ENCODE results near the gene EGR2. TPM values are rescaled to one million over a fixed set of nuclear protein-coding genes. Genes with fewer than 3 reads are reported as not detected.

The EGR2 gene
- total and polyA plus RNA-seq, 2 donors (not counting 3 experiments of a cell fraction or from before 2014, with no cell fraction given) = 0.46 to 0.47 TPM

- H3K4me1 ChIP-seq (ENCODE audit: control insufficient read depth, extremely low read depth, insufficient read depth, low read length) = no peaks in the 10 kb centered on the region
- FAIRE-seq = no peak
- no peak overlapping the region for H3K27ac ChIP-seq (ENCODE audit: insufficient read depth, low read depth, low read length)
- no peak overlapping the region for H3K4me3 ChIP-seq (replicated peaks in 1 of 3; ENCODE audit: insufficient read depth in 1 of 3, low read depth in 1 of 3, low read length in 3 of 3)
- POLR2A ChIA-PET = no interaction called here
- H3K9me3 ChIP-seq (replicated peaks; ENCODE audit: control insufficient read depth, insufficient read depth, low read length) = no peaks in the 10 kb centered on the region
- no peaks in the 10 kb centered on the region for H3K9me1 ChIP-seq (replicated peaks; ENCODE audit: control insufficient read depth, extremely low read depth, insufficient read depth, low read length)
- no peaks in the 10 kb centered on the region for H4K20me1 ChIP-seq (replicated peaks; ENCODE audit: control insufficient read depth, extremely low read depth, insufficient read depth, low read length)
- CTCF ChIA-PET = interaction anchor here (1.4 kb wide), 1 partner anchor 22 kb away, joined by 3 read pairs; no protein-coding TSS in a partner anchor
- H3K9ac ChIP-seq (replicated peaks; ENCODE audit: extremely low read depth, insufficient read depth, low read length) = no peak overlapping the region
- H2AFZ ChIP-seq (ENCODE audit: low read depth, low read length) = no peak overlapping the region
- peaks cover 36 to 47% of the 10 kb centered on the region in 2 experiments for H3K27me3 ChIP-seq (ENCODE audit: control insufficient read depth in 2 of 2, insufficient read depth in 2 of 2, low read length in 2 of 2)
- no peaks in the 10 kb centered on the region for H3K79me2 ChIP-seq (ENCODE audit: control insufficient read depth, insufficient read depth, low read length)
- TF ChIP-seq MYC (IDR thresholded peaks at IDR 0.05; ENCODE audit: low read depth, low read length) (no peak), POLR2A (IDR thresholded peaks at IDR 0.05; ENCODE audit: low read depth, low read length) (no peak)
- DNase-seq (ENCODE audit: low read depth, low spot score) = no peak
- intact Hi-C loops (cut with micrococcal nuclease) (no loop called here), dilution Hi-C loops (cut with MboI; ENCODE audit: extremely low pct_ligation_motif_present, low sequenced_read_pairs) (no loop called here)
- H3K4me2 ChIP-seq (ENCODE audit: insufficient read depth, low read length) = no peak overlapping the region
- H3K36me3 ChIP-seq (ENCODE audit: control insufficient read depth in 2 of 2, extremely low read depth in 1 of 2, insufficient read depth in 2 of 2, low read length in 2 of 2) = no peaks in the 10 kb centered on the region
- BruUV-seq (replicated peaks) = no TSS peak
These were observed 20.4 kb downstream of the EGR2 start for GRCh38 chr10:62795762-62796161.

GRCh38 chr10:62795100-62795499 lies 21.1 kb downstream of the EGR2 start:
- DNase-seq (ENCODE audit: low read depth, low spot score) (no peak), FAIRE-seq (no peak)
- H3K36me3 ChIP-seq (ENCODE audit: control insufficient read depth in 2 of 2, extremely low read depth in 1 of 2, insufficient read depth in 2 of 2, low read length in 2 of 2) = no peaks in the 10 kb centered on the region
- intact Hi-C loops (cut with micrococcal nuclease) (no loop called here), dilution Hi-C loops (cut with MboI; ENCODE audit: extremely low pct_ligation_motif_present, low sequenced_read_pairs) (no loop called here)
- BruUV-seq (replicated peaks) = no TSS peak
- no peak overlapping the region for H3K4me2 ChIP-seq (ENCODE audit: insufficient read depth, low read length)
- POLR2A ChIA-PET = no interaction called here
- H3K4me1 ChIP-seq (ENCODE audit: control insufficient read depth, extremely low read depth, insufficient read depth, low read length) = no peaks in the 10 kb centered on the region
- TF ChIP-seq POLR2A (IDR thresholded peaks at IDR 0.05; ENCODE audit: low read depth, low read length) = no peak
- no peak for TF ChIP-seq EZH2 (IDR thresholded peaks at IDR 0.05; ENCODE audit: borderline replicate concordance, low read depth, low read length, severe bottlenecking)
- TF ChIP-seq JUN (IDR thresholded peaks at IDR 0.05; ENCODE audit: borderline replicate concordance, insufficient read depth, insufficient read length, low read depth) = no peak
- TF ChIP-seq POLR2AphosphoS5 (IDR thresholded peaks at IDR 0.05; ENCODE audit: insufficient read depth, low read depth, low read length) = no peak
- TF ChIP-seq CTCF (IDR thresholded peaks at IDR 0.05; ENCODE audit: extremely low read depth in 1 of 2, insufficient read depth in 1 of 2, low read depth in 1 of 2, low read length in 2 of 2) = no peak
- TF ChIP-seq GATA2 (IDR thresholded peaks at IDR 0.05; ENCODE audit: insufficient read depth, insufficient read length, low read depth, low read length) = no peak
- no peak for TF ChIP-seq FOS (IDR thresholded peaks at IDR 0.05; ENCODE audit: borderline replicate concordance, insufficient read depth, low read length)
- no peak for TF ChIP-seq MYC (IDR thresholded peaks at IDR 0.05; ENCODE audit: low read depth, low read length)
- TF ChIP-seq MAX (IDR thresholded peaks at IDR 0.05; ENCODE audit: insufficient read depth, insufficient read length) = no peak
- H3K27ac ChIP-seq (ENCODE audit: insufficient read depth, low read depth, low read length) = no peak overlapping the region
- H3K79me2 ChIP-seq (ENCODE audit: control insufficient read depth, insufficient read depth, low read length) = no peaks in the 10 kb centered on the region
- no peak overlapping the region for H2AFZ ChIP-seq (ENCODE audit: low read depth, low read length)
- CTCF ChIA-PET = no interaction called here
- H3K4me3 ChIP-seq (replicated peaks in 1 of 3; ENCODE audit: insufficient read depth in 1 of 3, low read depth in 1 of 3, low read length in 3 of 3) = no peak overlapping the region
- peaks cover 30 to 40% of the 10 kb centered on the region in 2 experiments for H3K27me3 ChIP-seq (ENCODE audit: control insufficient read depth in 2 of 2, insufficient read depth in 2 of 2, low read length in 2 of 2)
- no peaks in the 10 kb centered on the region for H4K20me1 ChIP-seq (replicated peaks; ENCODE audit: control insufficient read depth, extremely low read depth, insufficient read depth, low read length)
- no peak overlapping the region for H3K9ac ChIP-seq (replicated peaks; ENCODE audit: extremely low read depth, insufficient read depth, low read length)
- no peaks in the 10 kb centered on the region for H3K9me1 ChIP-seq (replicated peaks; ENCODE audit: control insufficient read depth, extremely low read depth, insufficient read depth, low read length)
- H3K9me3 ChIP-seq (replicated peaks; ENCODE audit: control insufficient read depth, insufficient read depth, low read length) = no peaks in the 10 kb centered on the region
